Measurements from ENCODE around the gene TEX10. TPM values are rescaled to one million over a fixed set of nuclear protein-coding genes. Genes with fewer than 3 reads are reported as not detected.

Gene TEX10
- total and polyA plus RNA-seq, 12 donors, result 5.9 to 25.1 (median 10.9) TPM

DNA sequence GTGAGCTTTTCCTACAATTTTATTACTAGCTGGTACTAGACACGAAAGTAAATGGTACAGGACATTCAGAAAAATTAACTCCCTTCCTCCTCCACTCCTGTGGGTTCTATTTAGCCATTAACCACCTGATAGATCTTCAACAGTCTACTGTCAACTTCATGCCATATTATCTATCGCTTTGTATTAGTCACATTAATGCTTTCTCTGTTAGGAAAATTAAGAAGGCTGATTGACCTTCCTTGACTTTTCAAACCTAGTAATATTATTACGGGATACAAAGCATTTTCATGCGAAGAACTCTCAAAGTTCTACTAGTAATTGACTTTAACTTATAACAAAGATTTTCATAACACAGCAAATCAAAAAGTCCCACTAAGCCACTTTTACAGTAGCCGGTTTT lies 1.2 kb downstream of the TEX10 start:
- Histone ChIP-seq H3K36me3 (replicated peaks in 1 of 2) (no peaks in the 10 kb centered on the region), H3K4me3 (peak overlapping the region in 1 of 4 donors; percentile 93), H3K4me1 (replicated peaks in 1 of 2) (peaks cover 8 to 15% of the 10 kb centered on the region in 2 donors), H3K27me3 (no peaks in the 10 kb centered on the region), H3K27ac (no peak overlapping the region), H3K9me3 (replicated peaks in 1 of 3) (no peaks in the 10 kb centered on the region)
- intact Hi-C loops (cut with DNase I), result loop anchor here (5.0 to 10.0 kb wide), 2 partner anchors 73 to 76 kb away; partner anchors contain the start of gene MSANTD3 (in 2 of the 2)
- TF ChIP-seq, protein P1, sequence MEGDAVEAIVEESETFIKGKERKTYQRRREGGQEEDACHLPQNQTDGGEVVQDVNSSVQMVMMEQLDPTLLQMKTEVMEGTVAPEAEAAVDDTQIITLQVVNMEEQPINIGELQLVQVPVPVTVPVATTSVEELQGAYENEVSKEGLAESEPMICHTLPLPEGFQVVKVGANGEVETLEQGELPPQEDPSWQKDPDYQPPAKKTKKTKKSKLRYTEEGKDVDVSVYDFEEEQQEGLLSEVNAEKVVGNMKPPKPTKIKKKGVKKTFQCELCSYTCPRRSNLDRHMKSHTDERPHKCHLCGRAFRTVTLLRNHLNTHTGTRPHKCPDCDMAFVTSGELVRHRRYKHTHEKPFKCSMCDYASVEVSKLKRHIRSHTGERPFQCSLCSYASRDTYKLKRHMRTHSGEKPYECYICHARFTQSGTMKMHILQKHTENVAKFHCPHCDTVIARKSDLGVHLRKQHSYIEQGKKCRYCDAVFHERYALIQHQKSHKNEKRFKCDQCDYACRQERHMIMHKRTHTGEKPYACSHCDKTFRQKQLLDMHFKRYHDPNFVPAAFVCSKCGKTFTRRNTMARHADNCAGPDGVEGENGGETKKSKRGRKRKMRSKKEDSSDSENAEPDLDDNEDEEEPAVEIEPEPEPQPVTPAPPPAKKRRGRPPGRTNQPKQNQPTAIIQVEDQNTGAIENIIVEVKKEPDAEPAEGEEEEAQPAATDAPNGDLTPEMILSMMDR (IDR thresholded peaks at IDR 0.05), result no peak
- TF ChIP-seq POLR2A (IDR thresholded peaks at IDR 0.05), result no peak
- no peak for DNase-seq
- WGBS, 4 donors, result 31 to 41% (median 38%) methylated on average over 5 of the region's 5 CpGs

DNA sequence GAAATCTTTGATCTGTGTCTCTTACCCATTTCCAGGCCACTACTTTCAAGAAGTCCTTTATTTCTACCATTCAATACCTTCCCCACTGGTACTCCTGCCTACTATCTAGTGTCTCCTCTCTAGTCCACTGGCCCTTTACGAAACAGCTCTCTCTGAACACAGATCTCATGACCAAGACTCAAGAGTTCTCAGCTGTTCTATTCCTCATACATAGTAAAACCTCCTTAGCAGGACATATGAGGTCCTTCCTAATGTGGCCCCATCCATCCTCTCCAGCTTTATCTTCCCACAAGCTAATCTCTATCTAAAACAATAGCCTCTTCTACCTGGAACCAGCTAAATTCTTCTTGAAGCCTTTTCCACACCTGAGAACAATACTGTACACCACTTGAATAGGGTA lies 2.6 kb downstream of the TEX10 start:
- H3K4me1 ChIP-seq (replicated peaks in 1 of 2), result peaks cover 8 to 15% of the 10 kb centered on the region in 2 donors
- intact Hi-C loops (cut with DNase I), result loop anchor here (5.0 to 10.0 kb wide), 2 partner anchors 75 to 77 kb away; partner anchors contain the start of gene MSANTD3 (in 2 of the 2)
- no peak overlapping the region for H3K4me3 ChIP-seq
- H3K27me3 ChIP-seq, result no peaks in the 10 kb centered on the region
- H3K9me3 ChIP-seq (replicated peaks in 1 of 3), result no peaks in the 10 kb centered on the region
- WGBS, 4 donors, result 90 to 100% (median 96%) methylated on average over 1 of the region's 1 CpG
- DNase-seq, result no peak
- H3K36me3 ChIP-seq (replicated peaks in 1 of 2), result no peaks in the 10 kb centered on the region
- H3K27ac ChIP-seq, result no peak overlapping the region
- TF ChIP-seq POLR2A (IDR thresholded peaks at IDR 0.05), result no peak
- TF ChIP-seq, protein P1 (IDR thresholded peaks at IDR 0.05), result no peak

DNA sequence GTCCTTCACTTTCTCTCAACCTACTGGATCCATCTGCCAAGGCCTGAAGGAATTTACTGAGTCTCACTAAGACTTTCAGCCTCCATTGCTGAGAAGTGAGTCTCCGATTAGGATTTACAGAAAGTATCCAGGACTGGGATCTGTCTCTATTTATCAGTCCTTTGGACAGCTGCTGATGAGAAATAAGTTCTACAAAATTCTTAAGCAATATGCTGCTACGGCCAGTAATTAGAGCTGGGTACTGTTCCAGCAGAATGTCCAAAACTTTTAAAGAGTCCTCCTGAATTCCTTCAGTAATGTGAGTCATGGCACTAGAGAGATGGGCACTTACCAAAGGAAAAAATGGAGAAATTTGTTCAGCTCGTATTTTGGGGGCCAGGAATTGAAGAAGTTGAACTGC lies 5.9 kb downstream of the TEX10 start:
- TF ChIP-seq POLR2A (IDR thresholded peaks at IDR 0.05), result no peak
- TF ChIP-seq, protein P1 (IDR thresholded peaks at IDR 0.05), result no peak
- H3K36me3 ChIP-seq (replicated peaks in 1 of 2), result no peaks in the 10 kb centered on the region
- H3K4me1 ChIP-seq (replicated peaks in 1 of 2), result peaks cover 5 to 10% of the 10 kb centered on the region in 2 donors
- H3K27ac ChIP-seq, result no peak overlapping the region
- 56 to 71% (median 63%) methylated on average over 3 of the region's 3 CpGs for WGBS, 4 donors
- H3K4me3 ChIP-seq, result no peak overlapping the region
- DNase-seq, result peak in 1 of 7 donors; percentile 18
- H3K9me3 ChIP-seq (replicated peaks in 1 of 3), result no peaks in the 10 kb centered on the region
- intact Hi-C loops (cut with DNase I), result no loop called here
- no peaks in the 10 kb centered on the region for H3K27me3 ChIP-seq

DNA sequence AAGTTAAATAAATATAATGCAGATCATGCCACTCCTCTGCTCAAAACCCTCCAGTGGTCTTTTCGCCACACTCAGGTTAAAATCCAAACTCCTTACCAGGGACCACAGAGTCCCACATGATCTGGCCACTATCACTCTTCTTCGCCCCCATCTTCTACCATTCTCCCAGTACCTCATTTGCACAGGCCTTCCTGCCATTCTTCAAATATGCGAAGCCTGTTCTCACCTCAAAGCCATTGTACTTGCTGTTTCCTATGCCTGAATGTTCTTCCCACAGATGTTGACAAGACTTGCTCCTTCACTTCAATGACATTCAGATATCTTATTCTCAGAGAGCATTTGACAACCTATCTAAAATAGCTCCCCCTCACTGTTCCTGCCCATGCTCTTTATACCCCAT lies 10.9 kb downstream of the TEX10 start:
- DNase-seq, result no peak
- no peak for TF ChIP-seq POLR2A (IDR thresholded peaks at IDR 0.05)
- TF ChIP-seq, protein P1 (IDR thresholded peaks at IDR 0.05), result no peak
- Histone ChIP-seq H3K27ac (no peak overlapping the region), H3K4me1 (replicated peaks in 1 of 2) (no peaks in the 10 kb centered on the region), H3K4me3 (no peak overlapping the region), H3K36me3 (replicated peaks in 1 of 2) (no peaks in the 10 kb centered on the region), H3K9me3 (replicated peaks in 1 of 3) (no peaks in the 10 kb centered on the region), H3K27me3 (no peaks in the 10 kb centered on the region)
- intact Hi-C loops (cut with DNase I), result no loop called here
- 94 to 99% (median 98%) methylated on average over 3 of the region's 3 CpGs for WGBS, 4 donors
